Progenitor cell of endocrine pancreas (in vitro differentiated cells): Measurements from ENCODE around the gene RHBDD2. TPM values are rescaled to one million over a fixed set of nuclear protein-coding genes. Genes with fewer than 3 reads are reported as not detected.
"Not testable (repeated sequence)": the region's sequence is repeated elsewhere in the genome, so short reads cannot be mapped to it uniquely, and the experiment has no call there.

Source experiments
- DNase-seq: peaks from one replicate; pipeline ENCODE4 v3.0.0; 2021; ENCODE audit warnings: low spot score; ENCODE audit not compliant: unreplicated experiment
- H3K27ac Mint-ChIP-seq: 2 replicates; pipeline ENCODE4 v1.8.0; 2021; ENCODE audit warnings: mild to moderate bottlenecking, moderate library complexity, mixed read lengths
- H3K27me3 Mint-ChIP-seq: 2 replicates; pipeline ENCODE4 v1.8.0; 2021; ENCODE audit warnings: mixed read lengths
- H3K36me3 Mint-ChIP-seq: 2 replicates; pipeline ENCODE4 v1.8.0; 2022; ENCODE audit warnings: mixed read lengths; ENCODE audit not compliant: insufficient read depth
- H3K4me1 Mint-ChIP-seq: 2 replicates; pipeline ENCODE4 v1.8.0; 2021; ENCODE audit warnings: low read depth, mixed read lengths
- H3K4me3 Mint-ChIP-seq: 2 replicates; pipeline ENCODE4 v1.8.0; 2021; ENCODE audit warnings: low read depth, mild to moderate bottlenecking, moderate library complexity, mixed read lengths
- H3K9me3 Mint-ChIP-seq: 2 replicates; pipeline ENCODE4 v1.8.0; 2021; ENCODE audit warnings: low read depth, mixed read lengths
- CTCF ChIP-seq: fragments of 200-600 bp; sonication (generic); IDR thresholded peaks from one replicate; pipeline ENCODE4 v1.5.0; 2021; ENCODE audit warnings: antibody characterized with exemption, mild to moderate bottlenecking; ENCODE audit not compliant: unreplicated experiment
- total RNA-seq: library from RNA; stranded (reverse); gene quantifications from 2 replicates; pipeline ENCODE4 v1.2.1, GENCODE V29; 2021

The RHBDD2 gene
- total RNA-seq, 1 donor from 2014 or later, result 62.9 TPM

GRCh38 chr7:75889826-75890225, 11.0 kb downstream of the RHBDD2 start:
- no peak for DNase-seq

GRCh38 chr7:75891237-75891636, 12.4 kb downstream of the RHBDD2 start:
- H3K36me3 Mint-ChIP-seq, H3K4me1 Mint-ChIP-seq, H3K9me3 Mint-ChIP-seq, H3K27ac Mint-ChIP-seq, H3K4me3 Mint-ChIP-seq, H3K27me3 Mint-ChIP-seq, DNase-seq: not testable (repeated sequence)

More at GRCh38 chr7:75889826-75890225, 11.0 kb downstream of the RHBDD2 start:
- no peaks in the 10 kb centered on the region for H3K9me3 Mint-ChIP-seq
- TF ChIP-seq CTCF, result no peak
- H3K4me1 Mint-ChIP-seq, result no peaks in the 10 kb centered on the region
- H3K4me3 Mint-ChIP-seq, result no peak overlapping the region
- H3K27me3 Mint-ChIP-seq, result no peaks in the 10 kb centered on the region
- H3K27ac Mint-ChIP-seq, result no peak overlapping the region
- H3K36me3 Mint-ChIP-seq, result peaks cover 10% of the 10 kb centered on the region

GRCh38 chr7:75891815-75892411, 13.1 kb downstream of the RHBDD2 start:
- no peaks in the 10 kb centered on the region for H3K9me3 Mint-ChIP-seq
- peaks cover 10% of the 10 kb centered on the region for H3K36me3 Mint-ChIP-seq
- no peak for DNase-seq
- no peak overlapping the region for H3K4me3 Mint-ChIP-seq
- H3K27ac Mint-ChIP-seq, result no peak overlapping the region
- H3K4me1 Mint-ChIP-seq, result no peaks in the 10 kb centered on the region
- TF ChIP-seq CTCF, result no peak
- no peaks in the 10 kb centered on the region for H3K27me3 Mint-ChIP-seq

- no peaks in the 10 kb centered on the region for H3K9me3 Mint-ChIP-seq
- no peak for DNase-seq
- peaks cover 8% of the 10 kb centered on the region for H3K36me3 Mint-ChIP-seq
- no peak for TF ChIP-seq CTCF
- H3K4me3 Mint-ChIP-seq, result no peak overlapping the region
- no peaks in the 10 kb centered on the region for H3K4me1 Mint-ChIP-seq
- no peaks in the 10 kb centered on the region for H3K27me3 Mint-ChIP-seq
- H3K27ac Mint-ChIP-seq, result no peak overlapping the region
These were observed 13.9 kb downstream of the RHBDD2 start for GRCh38 chr7:75892634-75893272.

GRCh38 chr7:75896803-75897327, 18.0 kb downstream of the RHBDD2 start:
- no peak for TF ChIP-seq CTCF
- Mint-ChIP-seq H3K9me3 (no peaks in the 10 kb centered on the region), H3K27ac (no peak overlapping the region), H3K36me3 (no peaks in the 10 kb centered on the region), H3K4me3 (no peak overlapping the region), H3K27me3 (no peaks in the 10 kb centered on the region), H3K4me1 (no peaks in the 10 kb centered on the region)
- DNase-seq, result no peak
